NCI-H2196 (cell line): ENCODE measurements around the gene ZFP36.

Experiments used
- DNase-seq: peaks from one replicate; lab custom pipeline; 2025; ENCODE audit not compliant: unreplicated experiment; lab: John Stamatoyannopoulos, UW

Gene ZFP36

DNA sequence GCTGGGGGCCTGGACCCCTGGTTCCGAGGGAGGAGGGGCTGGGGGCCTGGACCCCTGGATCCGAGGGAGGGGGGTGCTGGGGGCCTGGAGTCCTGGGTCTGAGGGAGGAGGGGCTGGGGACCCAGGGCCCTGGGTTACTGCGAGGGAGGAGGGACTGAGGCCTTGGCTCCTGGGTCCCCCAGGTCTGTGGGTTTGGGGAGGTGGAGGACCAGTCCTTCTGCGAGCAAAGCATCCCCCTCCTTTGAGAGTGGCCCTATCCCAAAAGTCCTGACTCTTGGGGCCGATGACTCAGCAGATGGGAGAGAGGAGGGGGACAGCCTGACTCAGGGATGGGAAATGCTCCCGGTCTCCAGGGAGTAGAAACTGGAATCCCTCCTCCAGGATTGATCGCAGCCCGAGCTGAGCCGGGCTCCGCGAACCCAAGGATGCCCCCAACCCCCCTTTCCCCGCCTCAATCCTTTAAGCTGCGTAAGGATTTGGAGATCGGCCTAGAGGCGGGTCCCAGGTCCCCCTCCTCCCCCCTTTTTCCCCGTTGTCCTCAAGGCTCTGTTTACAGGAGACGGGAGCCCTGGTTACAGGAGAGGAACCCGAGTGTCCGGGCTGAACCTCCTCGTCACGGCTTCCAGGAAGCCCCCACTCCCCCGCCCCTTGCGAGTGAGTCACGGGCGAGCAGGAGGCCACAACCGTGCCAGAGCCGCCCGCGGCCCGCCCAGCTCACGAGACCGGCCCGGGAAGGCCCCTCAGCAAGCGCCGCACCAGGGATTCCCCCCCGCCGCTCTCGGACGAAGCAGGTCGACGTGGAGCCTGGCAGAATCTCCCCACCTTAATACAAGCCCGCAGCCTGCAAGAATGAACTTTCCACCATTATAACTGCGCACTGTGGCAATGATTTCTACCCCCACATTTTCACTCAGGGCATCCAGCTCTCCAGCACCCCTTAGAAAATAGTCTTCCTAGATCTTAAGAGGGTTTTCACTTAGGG lies 3.0 kb upstream of the ZFP36 start:
- no peak for DNase-seq

DNA sequence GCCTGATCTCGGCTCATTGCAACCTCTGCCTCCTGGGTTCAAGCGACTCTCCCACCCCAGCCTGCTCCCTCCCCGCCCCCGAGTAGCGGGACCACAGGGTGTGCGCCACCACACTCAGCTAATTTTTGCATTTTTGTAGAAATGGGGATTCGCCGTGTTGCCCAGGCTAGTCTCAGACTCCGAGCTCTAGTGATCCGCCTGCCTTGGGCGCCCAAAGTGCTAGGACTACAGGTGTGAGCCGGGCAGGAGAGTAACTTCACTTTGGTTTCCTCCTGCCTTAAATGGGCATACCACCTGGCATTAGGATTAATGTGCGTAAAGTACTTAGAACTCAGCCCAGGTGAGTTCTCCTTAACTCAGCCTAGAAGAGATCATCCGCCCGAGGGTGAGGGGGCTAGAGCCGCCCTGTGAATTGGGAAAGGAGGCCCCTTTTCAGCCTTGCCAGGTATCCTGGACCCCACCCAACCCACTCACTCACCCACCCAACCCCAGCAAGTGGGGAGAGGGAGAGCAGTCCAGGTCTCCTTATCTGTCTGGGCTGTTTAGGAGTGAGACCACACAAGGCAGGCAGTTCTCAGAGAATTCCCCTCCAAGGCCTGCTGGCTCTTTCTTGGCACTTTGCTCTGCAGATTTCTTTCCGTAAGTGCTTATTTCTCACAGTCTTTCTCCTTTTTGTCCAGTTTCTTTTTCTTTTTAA lies 1.2 kb upstream of the ZFP36 start:
- no peak for DNase-seq

DNA sequence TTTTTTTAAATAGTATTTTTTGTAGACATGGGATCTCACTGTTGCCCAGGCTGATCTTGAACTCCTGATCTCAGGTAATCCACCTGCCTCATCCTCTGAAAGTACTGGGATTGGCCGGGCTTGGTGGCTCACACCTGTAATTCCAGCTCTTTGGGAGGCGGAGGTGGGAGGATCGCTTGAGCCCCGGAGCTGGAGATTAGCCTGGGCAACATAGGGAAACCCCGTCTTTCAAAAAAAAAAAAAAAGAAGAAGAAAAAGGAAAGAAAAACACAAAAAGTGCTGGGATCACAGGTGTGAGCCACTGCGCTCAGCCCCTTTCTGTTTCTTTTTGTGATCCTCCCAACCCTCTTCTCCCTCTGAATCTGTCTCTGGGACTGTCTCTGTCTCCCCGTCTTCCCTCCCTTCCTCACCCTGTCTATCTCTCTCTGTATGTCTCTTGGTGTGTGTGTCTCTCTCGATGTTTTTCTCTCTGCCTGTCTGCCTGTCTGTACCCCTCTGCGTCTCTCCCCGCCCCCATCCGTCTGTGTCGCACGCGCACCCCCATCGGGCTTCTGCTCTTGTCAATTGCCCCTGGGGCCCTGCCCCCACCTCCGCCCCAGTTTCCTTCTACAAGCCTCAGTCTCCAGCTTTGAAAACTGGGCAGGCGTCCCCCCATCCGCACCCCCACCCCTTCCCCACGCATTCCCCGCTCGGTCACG lies 540 bp upstream of the ZFP36 start:
- no peak for DNase-seq

DNA sequence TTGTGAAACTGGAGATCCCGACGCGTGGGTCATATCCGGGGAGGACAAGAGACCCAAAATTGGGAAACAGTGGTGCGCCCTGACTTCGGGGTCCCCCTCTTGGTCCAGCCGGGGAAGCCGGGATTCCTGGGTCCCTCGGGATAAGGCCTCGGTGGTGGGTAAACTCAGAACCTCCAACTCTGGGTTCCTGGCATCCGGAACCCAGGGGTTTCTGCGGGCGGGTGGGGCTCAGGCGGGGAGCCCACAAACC lies 688 bp downstream of the ZFP36 start:
- DNase-seq = no peak

DNA sequence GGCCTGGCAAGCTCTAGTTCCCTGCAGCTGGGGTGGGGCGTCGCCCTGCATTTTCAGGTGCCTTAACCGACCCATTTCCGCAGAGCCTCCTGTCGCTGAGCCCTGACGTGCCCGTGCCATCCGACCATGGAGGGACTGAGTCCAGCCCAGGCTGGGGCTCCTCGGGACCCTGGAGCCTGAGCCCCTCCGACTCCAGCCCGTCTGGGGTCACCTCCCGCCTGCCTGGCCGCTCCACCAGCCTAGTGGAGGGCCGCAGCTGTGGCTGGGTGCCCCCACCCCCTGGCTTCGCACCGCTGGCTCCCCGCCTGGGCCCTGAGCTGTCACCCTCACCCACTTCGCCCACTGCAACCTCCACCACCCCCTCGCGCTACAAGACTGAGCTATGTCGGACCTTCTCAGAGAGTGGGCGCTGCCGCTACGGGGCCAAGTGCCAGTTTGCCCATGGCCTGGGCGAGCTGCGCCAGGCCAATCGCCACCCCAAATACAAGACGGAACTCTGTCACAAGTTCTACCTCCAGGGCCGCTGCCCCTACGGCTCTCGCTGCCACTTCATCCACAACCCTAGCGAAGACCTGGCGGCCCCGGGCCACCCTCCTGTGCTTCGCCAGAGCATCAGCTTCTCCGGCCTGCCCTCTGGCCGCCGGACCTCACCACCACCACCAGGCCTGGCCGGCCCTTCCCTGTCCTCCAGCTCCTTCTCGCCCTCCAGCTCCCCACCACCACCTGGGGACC lies 1.2 kb downstream of the ZFP36 start:
- DNase-seq = no peak

DNA sequence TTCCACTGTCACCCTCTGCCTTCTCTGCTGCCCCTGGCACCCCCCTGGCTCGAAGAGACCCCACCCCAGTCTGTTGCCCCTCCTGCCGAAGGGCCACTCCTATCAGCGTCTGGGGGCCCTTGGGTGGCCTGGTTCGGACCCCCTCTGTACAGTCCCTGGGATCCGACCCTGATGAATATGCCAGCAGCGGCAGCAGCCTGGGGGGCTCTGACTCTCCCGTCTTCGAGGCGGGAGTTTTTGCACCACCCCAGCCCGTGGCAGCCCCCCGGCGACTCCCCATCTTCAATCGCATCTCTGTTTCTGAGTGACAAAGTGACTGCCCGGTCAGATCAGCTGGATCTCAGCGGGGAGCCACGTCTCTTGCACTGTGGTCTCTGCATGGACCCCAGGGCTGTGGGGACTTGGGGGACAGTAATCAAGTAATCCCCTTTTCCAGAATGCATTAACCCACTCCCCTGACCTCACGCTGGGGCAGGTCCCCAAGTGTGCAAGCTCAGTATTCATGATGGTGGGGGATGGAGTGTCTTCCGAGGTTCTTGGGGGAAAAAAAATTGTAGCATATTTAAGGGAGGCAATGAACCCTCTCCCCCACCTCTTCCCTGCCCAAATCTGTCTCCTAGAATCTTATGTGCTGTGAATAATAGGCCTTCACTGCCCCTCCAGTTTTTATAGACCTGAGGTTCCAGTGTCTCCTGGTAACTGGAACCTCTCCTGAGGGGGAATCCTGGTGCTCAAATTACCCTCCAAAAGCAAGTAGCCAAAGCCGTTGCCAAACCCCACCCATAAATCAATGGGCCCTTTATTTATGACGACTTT lies 2.0 kb downstream of the ZFP36 start:
- DNase-seq = peak; percentile 27

DNA sequence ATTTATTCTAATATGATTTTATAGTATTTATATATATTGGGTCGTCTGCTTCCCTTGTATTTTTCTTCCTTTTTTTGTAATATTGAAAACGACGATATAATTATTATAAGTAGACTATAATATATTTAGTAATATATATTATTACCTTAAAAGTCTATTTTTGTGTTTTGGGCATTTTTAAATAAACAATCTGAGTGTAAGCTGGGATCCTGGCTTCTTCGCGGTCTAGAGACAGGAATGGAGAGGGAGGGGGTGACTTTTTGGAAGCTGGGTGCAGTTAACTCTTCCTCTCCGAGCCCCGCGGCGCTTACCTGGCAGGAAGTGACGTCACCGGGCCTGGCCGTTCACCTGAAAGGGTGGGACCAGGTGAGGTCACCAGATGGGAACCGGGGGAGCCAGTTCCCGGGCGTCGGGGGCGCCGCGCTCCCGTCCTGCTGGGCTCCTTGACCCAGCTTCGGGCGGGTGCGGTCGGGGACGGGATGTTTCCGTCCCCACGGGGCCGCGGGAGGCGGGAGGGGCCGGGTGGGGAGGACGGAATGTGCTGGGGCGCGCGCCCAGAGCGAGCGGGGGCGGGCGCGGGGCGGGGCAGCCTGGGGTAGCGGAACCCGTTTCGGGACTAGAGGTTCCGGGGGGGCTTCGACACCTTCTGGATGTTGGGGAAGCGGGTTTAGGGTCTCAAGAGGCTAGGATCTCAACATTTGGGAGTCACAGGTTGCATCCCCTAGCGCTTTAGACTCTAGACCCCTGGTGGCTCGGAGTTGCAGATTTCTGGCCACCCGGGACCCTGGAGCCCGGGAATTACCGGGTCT lies 2.8 kb downstream of the ZFP36 start:
- DNase-seq = peak; percentile 93

DNA sequence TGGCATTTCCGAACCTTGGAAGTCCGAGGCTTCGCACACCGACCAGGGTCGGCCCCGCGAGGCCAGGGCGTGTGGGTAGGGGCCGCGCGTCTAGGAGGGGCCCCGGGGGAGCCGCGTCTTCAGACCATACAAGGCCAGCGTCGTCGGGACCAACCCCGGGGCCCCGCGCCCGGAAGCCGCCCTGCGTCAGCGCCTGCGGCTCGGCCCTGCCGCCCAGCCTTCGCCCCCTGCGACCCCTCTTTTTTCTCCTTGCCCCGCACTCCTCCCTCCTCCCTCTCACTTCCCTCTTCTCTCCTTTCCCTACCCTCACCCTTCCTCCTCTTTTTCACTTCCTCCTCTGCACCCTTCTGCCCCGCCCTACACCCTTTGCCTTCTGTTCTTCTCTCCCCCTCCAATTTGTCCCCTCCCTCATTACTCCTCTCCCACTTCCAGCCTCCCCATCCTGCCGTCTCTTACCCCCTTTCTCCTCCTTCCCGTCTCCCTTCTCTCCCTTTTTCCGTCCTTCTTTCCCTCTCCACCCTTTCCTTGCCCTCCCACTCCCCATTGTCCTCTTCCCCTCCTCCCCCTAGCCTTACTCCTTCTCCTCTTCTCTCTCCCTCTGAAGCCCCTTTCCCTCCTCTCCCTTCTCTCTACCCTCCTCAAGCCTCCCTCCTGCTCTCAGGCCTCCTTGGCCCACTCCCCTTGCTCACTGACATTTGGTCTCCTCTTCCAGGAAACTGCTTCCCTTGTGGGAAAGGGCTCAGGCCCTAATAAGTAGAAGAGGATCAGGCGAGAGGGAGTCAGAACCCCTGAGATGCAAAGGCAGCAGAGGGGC lies 3.6 kb downstream of the ZFP36 start:
- peak; percentile 57 for DNase-seq

DNA sequence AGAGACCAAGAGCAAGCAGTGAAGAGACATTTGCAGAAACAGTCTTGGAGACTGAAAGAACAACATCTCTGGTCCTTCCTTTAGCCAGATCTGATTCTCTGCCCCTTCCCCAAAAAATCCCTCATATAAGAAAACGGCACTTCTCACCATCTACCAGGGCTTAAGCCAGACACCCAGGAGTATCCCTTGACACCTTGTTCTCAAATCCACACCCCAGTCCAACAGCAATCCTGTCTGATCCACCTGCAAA lies 4.1 kb downstream of the ZFP36 start:
- DNase-seq = no peak

DNA sequence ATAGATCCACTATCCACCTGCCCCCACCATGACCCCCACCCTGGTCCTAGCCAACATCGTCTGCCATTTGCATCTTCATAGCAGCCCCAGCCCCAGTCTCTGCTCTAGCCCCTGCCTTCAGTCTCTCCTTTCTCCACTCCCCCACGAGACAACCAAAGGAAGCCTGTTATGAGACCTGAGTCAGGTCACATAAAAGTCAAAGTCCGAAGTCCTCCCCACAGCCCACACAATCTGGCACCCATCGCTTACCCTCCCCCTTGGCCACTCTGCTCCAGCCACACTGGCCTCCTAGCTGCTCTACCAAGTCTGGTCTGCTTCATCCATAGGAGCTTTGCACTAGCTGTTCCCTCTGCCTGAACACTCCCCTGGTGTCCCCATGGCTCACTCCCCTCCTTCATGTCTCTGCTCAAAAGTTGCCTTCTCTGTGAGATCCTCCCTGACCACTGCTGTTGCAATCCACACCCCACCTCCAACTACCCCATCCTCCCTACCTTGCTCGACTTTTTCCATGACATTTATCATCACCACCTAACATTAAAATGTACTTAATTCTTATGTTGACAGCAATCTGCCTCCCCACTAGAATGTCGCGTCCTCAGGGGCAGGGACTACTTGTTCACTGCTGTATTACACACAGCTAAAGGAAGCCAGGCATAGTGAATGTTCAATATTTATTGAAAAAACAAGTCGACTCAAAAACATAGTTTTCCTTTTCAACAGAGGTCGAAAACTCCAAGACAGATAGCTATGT lies 4.6 kb downstream of the ZFP36 start:
- DNase-seq = no peak

DNA sequence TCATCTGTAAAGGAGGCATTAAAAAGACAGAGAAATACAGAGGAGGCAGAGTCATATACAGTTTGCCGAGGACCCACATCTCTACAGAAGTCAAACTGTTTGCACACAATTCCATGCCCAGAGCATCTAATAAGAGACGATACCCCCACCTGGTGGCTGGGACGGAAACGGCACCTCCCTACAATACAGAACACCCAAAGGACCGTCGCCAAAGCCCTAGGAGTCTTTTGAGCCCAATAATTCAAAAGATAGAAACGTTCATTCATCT lies 5.1 kb downstream of the ZFP36 start:
- peak; percentile 92 for DNase-seq

DNA sequence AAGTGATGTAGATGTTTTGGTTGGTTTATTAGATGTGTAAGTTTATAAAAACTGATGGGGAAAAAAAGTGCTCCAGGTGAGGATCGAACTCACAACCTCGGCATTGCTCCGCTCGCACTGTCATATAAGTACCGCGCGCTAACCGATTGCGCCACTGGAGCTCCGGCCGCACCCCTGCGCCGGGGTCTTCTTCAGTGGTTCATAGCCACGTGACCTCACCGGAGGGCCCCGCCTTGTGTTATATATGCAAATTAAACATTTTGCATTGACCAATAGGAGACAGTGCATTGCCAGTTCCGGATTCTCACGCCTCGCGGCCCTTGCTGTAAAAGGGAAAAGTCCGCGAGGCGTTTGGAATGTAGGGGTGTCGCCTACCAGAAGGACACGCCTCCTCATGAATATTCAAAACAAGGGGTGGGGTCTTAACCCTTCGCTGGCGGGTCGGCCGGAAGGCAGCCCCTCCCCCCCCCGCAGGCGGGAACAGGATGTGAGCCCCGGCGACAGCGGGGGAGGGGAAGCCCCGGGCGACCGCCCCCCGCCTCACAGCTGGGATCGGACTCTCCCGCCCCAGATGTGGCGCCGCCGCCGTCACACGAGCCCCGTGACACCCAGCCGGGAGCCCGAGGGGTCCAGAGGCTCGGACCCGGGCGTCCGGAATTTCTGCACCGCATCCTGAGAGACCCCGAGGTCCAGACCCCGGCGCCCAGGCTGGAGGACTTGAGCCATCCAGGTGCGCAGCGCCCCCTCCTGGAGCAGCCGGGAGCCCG lies 5.6 kb downstream of the ZFP36 start, which contains the start of gene PLEKHG2:
Gene PLEKHG2, plus strand, starts transcription at position 570 of the 767 bp plus-strand sequence. CDS start 1,418 bp downstream, outside the sequence.
- DNase-seq = peak; percentile 99

DNA sequence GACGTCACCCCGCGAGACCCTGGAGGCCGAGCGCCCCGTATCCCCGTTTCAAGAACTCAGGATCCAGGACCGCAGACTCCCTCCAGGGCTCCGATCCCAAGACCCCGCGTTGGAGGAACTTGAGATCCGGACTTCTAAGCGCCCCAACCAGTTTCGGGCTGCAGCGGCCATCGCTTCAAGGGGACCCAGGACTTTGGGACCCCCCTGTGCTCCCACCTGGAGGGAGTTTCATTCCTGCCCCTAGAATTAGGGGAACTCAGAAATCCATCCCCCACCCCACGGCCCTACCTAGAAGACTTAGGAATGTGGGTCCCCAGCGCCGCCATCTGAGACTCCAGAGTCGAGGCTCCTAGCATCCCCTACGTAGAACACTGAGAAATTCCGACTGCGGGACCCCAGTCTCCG lies 6.2 kb downstream of the ZFP36 start:
- DNase-seq = no peak

DNA sequence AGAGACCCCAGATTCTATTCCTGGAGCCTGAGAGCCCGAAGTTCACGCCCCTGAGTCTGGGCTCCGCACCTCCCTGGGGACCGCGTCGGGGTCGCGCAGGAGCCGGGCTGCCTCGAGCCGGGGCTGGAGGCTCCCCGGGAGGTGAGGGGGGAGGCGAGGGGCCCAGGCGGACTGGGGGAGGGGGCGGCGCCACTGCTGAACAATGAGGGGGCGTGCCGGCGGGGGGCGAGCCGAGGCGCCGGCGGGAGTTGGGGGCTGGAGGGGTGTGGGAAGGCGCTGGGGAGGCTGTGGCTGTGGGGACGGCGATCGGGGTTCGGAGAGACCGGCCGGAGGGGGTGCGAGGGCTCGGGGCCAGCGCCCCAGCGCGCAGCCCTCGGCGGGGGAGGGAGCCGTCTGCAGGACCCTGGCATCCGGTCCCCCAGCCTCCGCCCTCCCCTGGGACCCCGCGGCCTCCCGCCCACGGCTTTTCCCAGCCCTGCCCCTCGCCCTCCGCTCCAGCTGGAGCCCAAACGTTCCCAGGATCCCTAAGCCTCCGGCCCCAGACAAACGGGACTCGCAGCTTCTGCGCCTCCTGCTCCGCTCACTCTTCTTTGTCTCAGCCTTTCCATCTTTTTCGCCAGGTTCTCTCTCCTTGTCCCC lies 6.7 kb downstream of the ZFP36 start:
- DNase-seq = no peak

DNA sequence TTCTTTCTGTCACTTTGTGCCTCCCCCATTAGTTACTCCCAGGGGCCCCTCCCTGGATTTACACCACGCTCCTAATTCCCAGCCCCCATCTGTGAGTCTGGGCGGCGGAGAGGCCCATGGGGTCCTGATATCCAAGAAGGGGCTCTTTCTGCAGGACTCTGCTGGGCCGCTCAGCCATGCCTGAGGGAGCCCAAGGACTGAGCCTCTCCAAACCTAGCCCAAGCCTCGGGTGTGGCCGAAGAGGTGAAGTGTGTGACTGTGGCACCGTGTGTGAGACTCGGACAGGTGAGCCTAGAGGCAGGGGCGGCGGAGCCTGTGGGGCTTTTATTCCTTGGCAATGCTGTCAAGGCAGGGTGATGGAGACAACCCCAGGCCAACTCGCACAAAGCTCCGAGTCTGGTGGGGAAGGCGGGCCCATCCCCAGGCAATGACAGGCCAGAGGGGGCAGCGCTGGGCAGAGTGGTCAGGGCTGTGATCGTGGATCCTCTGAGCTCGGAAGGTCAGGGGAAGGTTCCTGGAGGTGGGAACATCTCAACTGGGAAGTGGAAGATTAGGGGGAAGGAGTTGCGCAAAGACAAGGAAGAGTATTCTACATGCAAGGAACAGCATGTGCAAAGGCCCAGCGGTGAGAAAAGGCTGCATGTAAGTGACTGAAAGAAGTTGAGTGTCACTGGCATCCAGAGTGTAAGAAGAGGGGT lies 7.4 kb downstream of the ZFP36 start:
- no peak for DNase-seq
